ENCODE results near the gene KHDC1. TPM values are rescaled to one million over a fixed set of nuclear protein-coding genes. Genes with fewer than 3 reads are reported as not detected.

Gene KHDC1
- total RNA-seq, 2 donors from 2014 or later = 0.69 to 1.8 TPM

DNA sequence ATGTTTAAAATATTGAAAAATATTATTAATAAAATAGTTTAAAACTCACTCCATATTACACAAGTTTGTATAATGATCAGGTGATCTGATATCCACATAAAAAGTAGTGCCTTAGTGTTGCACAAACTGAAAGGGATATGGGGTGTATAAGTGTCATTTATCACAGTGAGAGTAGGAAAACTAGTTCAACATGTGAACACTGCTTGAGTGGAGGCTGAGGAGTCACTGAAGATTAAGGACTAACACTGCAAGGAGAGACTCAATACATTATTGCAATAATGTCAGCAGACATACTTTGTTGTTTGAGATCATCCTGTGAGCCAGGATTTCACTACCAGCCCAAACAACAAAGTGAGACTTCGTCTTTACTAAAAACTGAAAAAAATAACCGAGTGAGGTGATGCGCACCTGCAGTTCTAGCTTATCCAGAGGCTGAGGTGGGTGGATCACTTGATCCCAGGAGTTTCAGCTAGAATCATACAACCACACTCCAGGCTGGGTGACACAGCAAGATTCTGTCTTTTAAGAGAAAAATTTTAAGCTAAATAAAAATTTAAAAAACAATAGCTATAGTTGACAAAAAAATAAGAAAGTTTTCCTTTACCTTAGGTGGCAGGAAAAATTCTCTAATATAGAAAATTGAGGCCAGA, 35.3 kb downstream of the KHDC1 start:
- DNase-seq = no peak
- Histone ChIP-seq H3K27ac (no peak overlapping the region), H3K4me1 (no peaks in the 10 kb centered on the region), H3K36me3 (no peaks in the 10 kb centered on the region), H3K9me3 (no peaks in the 10 kb centered on the region), H3K27me3 (no peaks in the 10 kb centered on the region), H3K4me3 (no peak overlapping the region), H3K9ac (ENCODE audit: low read depth in 2 of 2, low read length in 2 of 2) (no peak overlapping the region)
- intact Hi-C loops (cut with DNase I) = no loop called here
- TF ChIP-seq CTCF (IDR thresholded peaks at IDR 0.05) = no peak

DNA sequence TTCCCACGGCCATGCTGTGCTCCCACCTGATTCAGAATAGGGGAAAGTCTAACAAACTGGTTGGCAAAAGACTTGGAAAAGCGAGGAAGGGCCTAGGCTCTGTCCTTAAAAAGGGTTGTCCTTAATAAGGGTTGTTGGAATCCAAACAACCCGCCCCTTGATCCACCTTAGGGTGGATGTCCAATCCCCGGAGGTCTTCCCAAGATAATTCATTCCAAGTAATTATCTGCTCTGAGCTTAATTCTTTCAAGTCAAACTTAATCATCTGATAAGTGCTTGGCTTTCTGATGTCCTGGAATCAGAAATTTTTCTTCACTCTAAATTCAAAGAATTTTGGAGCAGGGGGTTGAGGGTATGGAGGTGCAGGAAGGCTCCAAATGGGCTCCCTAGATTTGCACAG, 37.6 kb downstream of the KHDC1 start, which contains the start of gene KHDC1L:
KHDC1L (minus strand) TSS at position 101 of the 400 bp plus-strand sequence; CDS start at position 13, 88 bp downstream.
- Histone ChIP-seq H3K27ac (no peak within 1 kb of the TSS), H3K36me3 (no peaks in the 10 kb centered on the region), H3K9ac (ENCODE audit: low read depth in 2 of 2, low read length in 2 of 2) (no peak within 1 kb of the TSS), H3K4me3 (no peak within 1 kb of the TSS), H3K4me1 (no peaks in the 10 kb centered on the region), H3K9me3 (no peaks in the 10 kb centered on the region), H3K27me3 (no peaks in the 10 kb centered on the region)
- no peak for DNase-seq
- no peak for TF ChIP-seq CTCF (IDR thresholded peaks at IDR 0.05)
- intact Hi-C loops (cut with DNase I) = no loop called here

DNA sequence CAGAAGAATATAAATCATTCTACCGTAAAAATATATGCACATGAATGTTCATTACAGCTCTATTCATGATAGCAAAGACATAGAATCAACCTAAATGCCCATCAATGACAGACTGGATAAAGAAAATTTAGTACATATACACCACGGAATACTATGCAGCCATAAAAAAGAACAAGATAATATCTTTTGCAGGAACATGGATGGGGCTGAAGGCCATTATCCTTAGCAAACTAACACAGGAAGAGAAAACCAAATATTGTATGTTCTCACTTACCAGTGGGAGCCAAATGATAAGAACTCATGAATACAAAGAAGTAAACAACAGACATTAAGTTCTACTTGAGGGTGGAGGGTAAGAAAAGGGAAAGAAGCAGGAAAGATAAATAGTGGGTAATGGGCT, 46.1 kb downstream of the KHDC1 start:
- no peak for DNase-seq
- intact Hi-C loops (cut with DNase I) = no loop called here

DNA sequence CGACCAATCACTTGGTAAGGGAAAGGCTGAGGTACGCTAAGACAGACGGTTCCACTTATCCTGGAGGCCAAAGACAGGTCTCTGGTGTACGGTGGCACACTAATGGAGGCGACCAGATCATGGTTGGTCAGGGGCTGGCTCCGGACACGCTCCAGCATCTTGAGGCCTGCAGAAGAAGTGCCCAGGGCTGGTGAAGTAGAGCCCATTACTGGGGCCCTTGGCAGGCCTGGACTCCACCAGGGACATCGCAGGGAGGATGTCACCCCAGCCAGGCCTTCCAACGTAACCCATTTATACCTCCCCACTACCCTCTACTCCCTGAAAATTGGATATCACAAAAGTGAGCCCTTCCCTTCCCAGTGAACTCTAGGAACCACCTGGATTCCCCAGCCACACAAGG, 53.9 kb downstream of the KHDC1 start:
- Histone ChIP-seq H3K36me3 (no peaks in the 10 kb centered on the region), H3K4me1 (no peaks in the 10 kb centered on the region), H3K9me3 (no peaks in the 10 kb centered on the region), H3K4me3 (no peak overlapping the region), H3K9ac (ENCODE audit: low read depth in 2 of 2, low read length in 2 of 2) (no peak overlapping the region), H3K27me3 (no peaks in the 10 kb centered on the region), H3K27ac (no peak overlapping the region)
- TF ChIP-seq CTCF (IDR thresholded peaks at IDR 0.05) = no peak
- intact Hi-C loops (cut with DNase I) = no loop called here
- no peak for DNase-seq

More for the DNA sequence above, 46.1 kb downstream of the KHDC1 start:
- Histone ChIP-seq H3K4me1 (no peaks in the 10 kb centered on the region), H3K27ac (no peak overlapping the region), H3K4me3 (no peak overlapping the region), H3K36me3 (no peaks in the 10 kb centered on the region), H3K9me3 (no peaks in the 10 kb centered on the region), H3K9ac (ENCODE audit: low read depth in 2 of 2, low read length in 2 of 2) (no peak overlapping the region), H3K27me3 (no peaks in the 10 kb centered on the region)
- TF ChIP-seq CTCF (IDR thresholded peaks at IDR 0.05) = no peak

DNA sequence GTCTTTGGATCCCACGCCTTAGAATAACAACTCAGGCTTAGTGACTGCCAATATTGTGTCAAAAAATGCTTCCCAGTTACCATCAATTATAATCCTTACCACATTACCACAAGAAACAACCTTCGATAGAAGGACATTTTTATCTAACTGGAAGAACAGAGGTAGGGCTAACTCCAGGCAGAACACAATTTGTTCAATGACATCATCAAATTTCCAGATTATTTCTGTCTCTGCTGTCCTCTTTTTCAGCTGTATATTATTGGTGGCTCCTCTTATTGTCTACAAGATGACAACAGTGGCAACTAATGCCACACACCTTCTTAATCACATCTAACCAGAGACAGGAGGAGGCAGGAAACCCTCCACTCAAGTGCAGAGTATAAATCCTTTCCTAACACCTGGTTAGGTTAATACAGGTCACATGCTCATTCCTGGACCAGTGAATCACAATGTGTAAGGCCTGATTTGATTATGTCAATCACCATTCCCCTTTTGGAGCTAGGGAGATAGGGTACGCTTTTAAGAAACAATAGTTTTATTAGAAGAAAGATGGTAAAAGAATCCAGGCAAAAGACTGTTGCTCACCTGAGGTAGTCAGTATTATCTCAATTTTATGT, 55.7 kb downstream of the KHDC1 start:
- intact Hi-C loops (cut with DNase I) = no loop called here
- no peak overlapping the region for H3K27ac ChIP-seq
- H3K9me3 ChIP-seq = no peaks in the 10 kb centered on the region
- no peak for TF ChIP-seq CTCF (IDR thresholded peaks at IDR 0.05)
- no peak for DNase-seq
- no peaks in the 10 kb centered on the region for H3K4me1 ChIP-seq
- H3K36me3 ChIP-seq = no peaks in the 10 kb centered on the region
- no peak overlapping the region for H3K4me3 ChIP-seq
- no peaks in the 10 kb centered on the region for H3K27me3 ChIP-seq
- no peak overlapping the region for H3K9ac ChIP-seq (ENCODE audit: low read depth in 2 of 2, low read length in 2 of 2)
